ENCODE data around the gene TRPM4.

GRCh38 chr19:49231389-49231788, 73.8 kb downstream of the TRPM4 start:
- TF ChIP-seq POLR2A (IDR thresholded peaks at IDR 0.05): no peak
- TF ChIP-seq CTCF (IDR thresholded peaks at IDR 0.05): no peak

Measured in esophagus squamous epithelium (tissue), 4 donors.